WTC11 (cell line): ENCODE data around the gene RIC8B. TPM values are rescaled to one million over a fixed set of nuclear protein-coding genes. Genes with fewer than 3 reads are reported as not detected.

ENCODE experiments used
- ATAC-seq: fragments of 200-7000 bp; cut with Tn5 transposase; 2 replicates; pipeline ENCODE4 v1.10.0; 2021; ENCODE audit warnings: mild to moderate bottlenecking, moderate library complexity
- CTCF ChIA-PET: fragments of 300-600 bp; sonication (Branson Sonifier 250); formaldehyde crosslinking; loops from one replicate; lab custom pipeline; 2021; ENCODE audit warnings: antibody characterized with exemption; lab: Charles Lee
- POLR2A ChIA-PET: fragments of 350-600 bp; sonication (Branson Sonifier 250); formaldehyde crosslinking; loops from one replicate; lab custom pipeline; 2021; ENCODE audit warnings: antibody characterized with exemption; lab: Charles Lee
- DNase-seq: peaks from one replicate; pipeline ENCODE4 v3.0.0; 2021; ENCODE audit warnings: low spot score
- H3K27ac Mint-ChIP-seq: 2 replicates; pipeline ENCODE4 v1.8.0; 2021; ENCODE audit warnings: mixed read lengths
- H3K27me3 Mint-ChIP-seq: 2 replicates; pipeline ENCODE4 v1.8.0; 2021; ENCODE audit warnings: low read depth, mild to moderate bottlenecking, moderate library complexity, mixed read lengths
- H3K36me3 Mint-ChIP-seq: 2 replicates; pipeline ENCODE4 v1.8.0; 2021; ENCODE audit warnings: mixed read lengths
- H3K4me1 Mint-ChIP-seq: 2 replicates; pipeline ENCODE4 v1.8.0; 2022; ENCODE audit warnings: mixed read lengths
- H3K4me3 Mint-ChIP-seq: 2 replicates; pipeline ENCODE4 v1.8.0; 2021; ENCODE audit warnings: mild to moderate bottlenecking, moderate library complexity, mixed read lengths
- H3K9me3 Mint-ChIP-seq: 2 replicates; pipeline ENCODE4 v1.8.0; 2021; ENCODE audit warnings: mixed read lengths
- ARID4B ChIP-seq: sonication (generic); formaldehyde crosslinking; IDR thresholded peaks from 2 replicates; pipeline ENCODE4 v1.8.0; 2023; ENCODE audit warnings: missing genetic modification reagents, mild to moderate bottlenecking, borderline replicate concordance
- CBFB ChIP-seq: sonication (generic); formaldehyde crosslinking; IDR thresholded peaks from 2 replicates; pipeline ENCODE4 v1.8.1; 2022; ENCODE audit warnings: mild to moderate bottlenecking, low read depth, missing genetic modification reagents
- CDX4 ChIP-seq: fragments of 250-450 bp; sonication (Bioruptor Pico); IDR thresholded peaks from 2 replicates; pipeline ENCODE4 v1.9.0; 2021; ENCODE audit warnings: moderate library complexity, mild to moderate bottlenecking, inconsistent platforms, borderline replicate concordance
- CREM ChIP-seq: sonication (generic); formaldehyde crosslinking; IDR thresholded peaks from 2 replicates; pipeline ENCODE4 v1.8.1; 2022; ENCODE audit warnings: mild to moderate bottlenecking, missing genetic modification reagents, moderate library complexity
- CTCF ChIP-seq: fragments of 200-600 bp; IDR thresholded peaks from 2 replicates; pipeline ENCODE4 v1.8.0; 2022; ENCODE audit warnings: antibody characterized with exemption
- E2F1 ChIP-seq: sonication (generic); formaldehyde crosslinking; IDR thresholded peaks from 2 replicates; pipeline ENCODE4 v1.8.0; 2022; ENCODE audit warnings: mild to moderate bottlenecking, missing genetic modification reagents
- ELF4 ChIP-seq: sonication (generic); formaldehyde crosslinking; IDR thresholded peaks from 2 replicates; pipeline ENCODE4 v1.8.1; 2022; ENCODE audit warnings: low read depth, mild to moderate bottlenecking, moderate library complexity, missing genetic modification reagents
- ESRRA ChIP-seq: sonication (generic); formaldehyde crosslinking; IDR thresholded peaks from 2 replicates; pipeline ENCODE4 v1.8.1; 2022; ENCODE audit warnings: mild to moderate bottlenecking, missing genetic modification reagents, borderline replicate concordance
- GTF2I ChIP-seq: fragments of 250-450 bp; sonication (Bioruptor Pico); conservative IDR thresholded peaks from 2 replicates; pipeline ENCODE4 v1.4.0; 2021; ENCODE audit warnings: mild to moderate bottlenecking
- HMGA2 ChIP-seq: fragments of 250-450 bp; sonication (Bioruptor Pico); IDR thresholded peaks from 2 replicates; pipeline ENCODE4 v1.4.0; 2021; ENCODE audit warnings: mild to moderate bottlenecking, moderate library complexity
- IRF2 ChIP-seq: sonication (generic); formaldehyde crosslinking; IDR thresholded peaks from 2 replicates; pipeline ENCODE4 v1.8.0; 2022; ENCODE audit warnings: low read depth, missing genetic modification reagents, borderline replicate concordance
- MLX ChIP-seq: sonication (generic); formaldehyde crosslinking; IDR thresholded peaks from 2 replicates; pipeline ENCODE4 v1.8.1; 2023; ENCODE audit warnings: mild to moderate bottlenecking, missing genetic modification reagents, moderate library complexity
- OVOL2 ChIP-seq: fragments of 250-450 bp; sonication (Bioruptor Pico); IDR thresholded peaks from 2 replicates; pipeline ENCODE4 v1.9.0; 2021; ENCODE audit warnings: mild to moderate bottlenecking, borderline replicate concordance
- SMAD3 ChIP-seq: sonication (generic); formaldehyde crosslinking; IDR thresholded peaks from 2 replicates; pipeline ENCODE4 v1.8.0; 2022; ENCODE audit warnings: missing genetic modification reagents, mild to moderate bottlenecking, borderline replicate concordance
- ZBTB43 ChIP-seq: sonication (generic); formaldehyde crosslinking; IDR thresholded peaks from 2 replicates; pipeline ENCODE4 v1.8.1; 2023; ENCODE audit warnings: mild to moderate bottlenecking, missing genetic modification reagents
- ZNF396 ChIP-seq: fragments of 250-450 bp; sonication (Bioruptor Pico); IDR thresholded peaks from 2 replicates; pipeline ENCODE4 v1.8.0; 2021; ENCODE audit warnings: mild to moderate bottlenecking, moderate library complexity, borderline replicate concordance
- ZNF416 ChIP-seq: fragments of 250-450 bp; sonication (Bioruptor Pico); IDR thresholded peaks from 2 replicates; pipeline ENCODE4 v1.9.0; 2021; ENCODE audit warnings: mild to moderate bottlenecking, inconsistent platforms
- ZNF423 ChIP-seq: fragments of 250-450 bp; sonication (Bioruptor Pico); IDR thresholded peaks from 2 replicates; pipeline ENCODE4 v2.1.2; 2022; ENCODE audit warnings: mild to moderate bottlenecking, moderate library complexity
- ZNF671 ChIP-seq: fragments of 250-450 bp; sonication (Bioruptor Pico); IDR thresholded peaks from 2 replicates; pipeline ENCODE4 v1.8.0; 2021; ENCODE audit warnings: mild to moderate bottlenecking
- total RNA-seq: library from RNA; stranded (reverse); gene quantifications from 3 replicates; pipeline ENCODE4 v1.2.3, GENCODE V29; 2021

The RIC8B gene
- total RNA-seq, 1 experiment from 2014 or later: 20.2 TPM

GRCh38 chr12:106855221-106855758 is 80.8 kb downstream of the RIC8B start:
- TF ChIP-seq E2F1 (CRISPR knock-in tag): no peak
- no peak for TF ChIP-seq ARID4B (CRISPR knock-in tag)
- no peak for TF ChIP-seq HMGA2 (CRISPR knock-in tag)
- no peak for TF ChIP-seq ZNF416 (CRISPR knock-in tag)
- no peak for TF ChIP-seq ELF4
- no peak for TF ChIP-seq CBFB (CRISPR knock-in tag)
- no peak for TF ChIP-seq GTF2I (CRISPR knock-in tag)
- no peak for TF ChIP-seq CDX4
- no peak for TF ChIP-seq ZNF396 (CRISPR knock-in tag)
- TF ChIP-seq CREM (CRISPR knock-in tag): no peak
- no peak for TF ChIP-seq CTCF
- peaks cover 15% of the 10 kb centered on the region for H3K4me1 Mint-ChIP-seq
- POLR2A ChIA-PET: no interaction called here
- no peak for DNase-seq
- peaks cover 1% of the 10 kb centered on the region for H3K9me3 Mint-ChIP-seq
- no peak for ATAC-seq
- H3K27me3 Mint-ChIP-seq: no peaks in the 10 kb centered on the region
- H3K4me3 Mint-ChIP-seq: no peak overlapping the region
- no peak overlapping the region for H3K27ac Mint-ChIP-seq
- H3K36me3 Mint-ChIP-seq: peaks cover 7% of the 10 kb centered on the region
- CTCF ChIA-PET: interaction anchor here (1.5 kb wide), 1 partner anchor 64 kb away, joined by 5 read pairs; no protein-coding TSS in a partner anchor

GRCh38 chr12:106861984-106862916 is 87.8 kb downstream of the RIC8B start:
- ChIA-PET CTCF (interaction anchor here (0.5 kb wide), 1 partner anchor 11 kb away, joined by 3 read pairs; no protein-coding TSS in a partner anchor), POLR2A (no interaction called here)
- Mint-ChIP-seq H3K27me3 (no peaks in the 10 kb centered on the region), H3K27ac (no peak overlapping the region), H3K4me3 (no peak overlapping the region), H3K9me3 (no peaks in the 10 kb centered on the region), H3K36me3 (no peaks in the 10 kb centered on the region), H3K4me1 (peaks cover 36% of the 10 kb centered on the region)
- TF ChIP-seq ZNF671 (CRISPR knock-in tag): no peak
- TF ChIP-seq SMAD3: no peak
- no peak for TF ChIP-seq OVOL2 (CRISPR knock-in tag)
- no peak for TF ChIP-seq ZNF396 (CRISPR knock-in tag)
- TF ChIP-seq ZBTB43: no peak
- no peak for TF ChIP-seq ZNF423 (CRISPR knock-in tag)
- TF ChIP-seq IRF2: no peak
- no peak for TF ChIP-seq ESRRA
- no peak for TF ChIP-seq MLX
- DNase-seq: no peak
- no peak for ATAC-seq
